ENCODE measurements around the gene VRK3.
A peak's percentile ranks its signal among the peaks of the same experiment; 100 is the strongest.

VRK3 gene

DNA sequence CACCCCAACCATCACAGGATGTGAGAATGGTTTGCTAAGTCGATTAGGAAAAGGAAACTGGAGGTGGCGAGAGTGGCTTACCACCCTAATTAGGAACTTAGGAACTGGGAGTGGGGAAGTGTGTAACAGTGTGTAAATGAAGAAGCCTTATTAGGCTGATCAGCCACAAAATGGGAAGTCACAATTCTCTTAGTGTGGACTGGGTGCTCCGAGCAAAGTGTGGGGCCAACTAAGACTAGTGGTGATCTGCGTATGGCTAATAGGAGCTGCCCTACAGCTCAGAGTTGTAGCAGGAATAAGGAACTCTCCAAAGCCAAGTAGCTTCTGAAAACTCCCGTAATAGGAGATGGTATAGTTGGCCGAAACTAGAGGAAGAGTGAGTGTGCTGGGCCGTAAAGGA, 71.8 kb downstream of the VRK3 start:
- DNase-seq: no peak

DNA sequence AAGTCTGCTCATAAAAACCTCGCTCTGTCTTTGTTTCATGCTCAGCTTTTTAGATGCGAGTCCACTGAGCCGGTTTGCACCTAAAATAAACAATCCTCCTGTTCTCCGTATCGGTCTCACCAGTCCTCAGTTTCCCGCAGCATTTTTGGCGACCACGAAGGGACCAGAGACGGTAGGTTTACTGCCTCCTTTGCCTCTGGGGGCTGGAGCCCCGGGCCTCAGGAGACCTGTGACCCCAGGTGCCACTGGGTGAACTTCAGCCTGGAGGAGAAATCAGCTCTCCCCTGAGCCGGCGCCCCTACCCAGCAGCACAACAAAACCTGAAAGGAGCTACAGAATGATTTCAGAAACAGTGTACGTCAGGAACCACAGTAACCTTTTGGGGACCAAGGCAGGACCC, 72.3 kb downstream of the VRK3 start:
- DNase-seq: no peak

GRCh38 chr19:49952479-49952836, 72.7 kb downstream of the VRK3 start:
- no peak for DNase-seq

DNA sequence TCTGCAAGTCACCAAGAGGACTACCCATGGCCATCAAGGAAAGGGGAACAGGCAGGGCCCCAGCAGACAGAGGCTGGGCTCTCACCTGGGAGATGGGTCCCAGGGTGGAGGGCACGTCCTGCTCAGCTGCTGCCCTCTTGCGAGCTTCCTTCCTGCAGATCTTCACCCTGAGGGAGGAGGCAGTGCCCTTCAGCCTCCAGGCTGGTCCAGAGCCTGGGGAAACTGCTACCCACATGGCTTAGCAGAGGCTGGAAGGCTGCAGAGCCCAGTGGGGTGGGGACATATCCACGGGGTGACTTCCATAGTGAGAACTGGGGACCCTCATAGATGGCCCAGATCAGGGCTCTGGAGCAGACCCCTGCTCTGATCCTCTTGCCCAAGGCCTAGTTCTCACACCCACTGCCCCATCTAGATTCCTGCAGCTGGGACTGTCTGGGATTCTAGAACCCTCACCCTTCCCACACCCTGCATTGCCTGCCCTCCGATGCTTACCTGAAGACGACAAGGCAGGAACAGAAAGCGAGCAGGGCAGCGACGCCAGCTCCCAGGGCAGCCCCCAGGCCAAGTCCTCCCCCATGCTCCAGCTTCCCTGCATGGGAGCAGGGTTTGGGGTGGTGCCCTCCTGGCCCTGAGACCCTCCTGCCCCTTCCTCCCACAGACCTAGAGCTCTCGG, 73.2 kb downstream of the VRK3 start:
- DNase-seq: no peak

- DNase-seq: no peak
Measured at GRCh38 chr19:49950956-49951526, 74.1 kb downstream of the VRK3 start.

- no peak for DNase-seq
Measured at GRCh38 chr19:49950590-49950948, 74.6 kb downstream of the VRK3 start.

DNA sequence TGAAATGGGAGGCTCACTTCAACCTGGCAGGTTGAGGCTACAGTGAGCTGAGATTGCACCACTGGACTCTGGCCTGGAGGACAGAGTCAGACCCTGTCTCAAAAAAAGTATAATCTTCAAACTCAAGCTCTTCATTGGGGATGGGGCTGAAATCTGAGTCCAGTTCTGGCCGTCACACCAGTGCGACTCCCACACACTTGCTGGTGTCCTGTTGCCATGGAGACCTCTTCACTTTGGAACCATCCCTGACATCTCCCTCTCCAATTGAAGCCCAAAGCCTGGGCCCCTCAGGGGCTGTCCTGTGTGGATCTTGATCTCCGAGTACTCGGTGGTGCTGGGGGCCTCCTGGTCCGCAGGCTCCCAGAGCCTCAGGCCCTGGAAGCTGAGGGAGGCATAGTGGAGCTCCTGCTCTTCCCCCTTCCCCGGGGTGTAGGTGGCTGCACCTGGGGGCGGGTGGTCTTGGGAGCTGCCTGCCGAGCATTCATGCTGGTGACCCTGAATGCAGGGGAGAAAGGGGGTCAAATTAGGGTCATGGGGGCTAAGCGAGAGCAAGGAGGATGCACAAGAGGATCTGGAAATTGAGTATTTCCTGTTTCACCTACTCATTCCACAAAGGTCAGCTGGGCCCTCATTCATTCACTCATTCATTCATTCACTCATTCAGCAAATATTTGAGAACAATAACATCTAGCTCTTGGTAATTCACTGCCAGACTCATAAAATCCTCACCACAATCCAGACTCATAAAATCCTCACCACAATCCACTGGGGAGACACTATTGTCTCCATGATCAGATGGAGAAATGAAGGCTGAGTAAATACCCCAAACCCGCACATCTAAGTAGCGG, 75.2 kb downstream of the VRK3 start:
- no peak for DNase-seq

DNA sequence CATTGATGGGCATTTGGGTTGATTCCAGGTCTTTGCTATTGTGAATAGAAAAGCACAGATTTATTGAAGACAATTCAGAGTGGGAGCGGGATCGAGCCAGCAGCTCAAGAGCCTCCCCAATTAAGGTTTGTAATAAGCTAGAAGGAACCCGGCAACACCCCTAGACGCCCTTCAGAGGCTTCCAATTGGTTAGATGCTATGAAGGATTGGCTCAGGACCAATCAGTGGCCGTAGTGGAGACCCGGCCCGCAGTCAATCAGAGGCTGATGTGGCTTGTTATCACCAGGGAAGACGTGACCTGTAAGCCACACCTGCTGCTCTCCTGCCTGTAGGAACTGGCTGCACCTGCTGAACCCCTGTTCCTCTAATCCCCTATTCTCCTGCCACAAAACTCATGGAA, 78.8 kb downstream of the VRK3 start:
- no peak for DNase-seq

DNA sequence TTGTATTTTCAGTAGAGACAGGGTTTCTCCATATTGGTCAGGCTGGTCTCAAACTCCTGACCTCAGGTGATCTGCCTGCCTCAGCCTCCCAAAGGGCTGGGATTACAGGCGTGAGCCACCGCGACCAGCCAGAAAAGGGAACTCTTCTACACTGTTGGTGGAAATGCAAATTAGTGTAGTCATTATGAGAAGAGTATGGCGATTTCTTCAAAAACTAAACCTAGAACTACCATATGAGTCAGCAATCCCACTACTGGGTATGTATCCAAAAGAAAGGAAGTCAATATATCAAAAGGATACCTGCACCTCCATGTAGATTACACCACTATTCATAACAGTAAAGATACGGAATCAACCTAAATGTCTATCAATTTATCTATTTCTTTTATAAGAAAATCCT, 80.6 kb downstream of the VRK3 start:
- DNase-seq: peak; percentile 72

- no peak for DNase-seq
Measured at GRCh38 chr19:49940482-49940791, 84.7 kb downstream of the VRK3 start.

DNA sequence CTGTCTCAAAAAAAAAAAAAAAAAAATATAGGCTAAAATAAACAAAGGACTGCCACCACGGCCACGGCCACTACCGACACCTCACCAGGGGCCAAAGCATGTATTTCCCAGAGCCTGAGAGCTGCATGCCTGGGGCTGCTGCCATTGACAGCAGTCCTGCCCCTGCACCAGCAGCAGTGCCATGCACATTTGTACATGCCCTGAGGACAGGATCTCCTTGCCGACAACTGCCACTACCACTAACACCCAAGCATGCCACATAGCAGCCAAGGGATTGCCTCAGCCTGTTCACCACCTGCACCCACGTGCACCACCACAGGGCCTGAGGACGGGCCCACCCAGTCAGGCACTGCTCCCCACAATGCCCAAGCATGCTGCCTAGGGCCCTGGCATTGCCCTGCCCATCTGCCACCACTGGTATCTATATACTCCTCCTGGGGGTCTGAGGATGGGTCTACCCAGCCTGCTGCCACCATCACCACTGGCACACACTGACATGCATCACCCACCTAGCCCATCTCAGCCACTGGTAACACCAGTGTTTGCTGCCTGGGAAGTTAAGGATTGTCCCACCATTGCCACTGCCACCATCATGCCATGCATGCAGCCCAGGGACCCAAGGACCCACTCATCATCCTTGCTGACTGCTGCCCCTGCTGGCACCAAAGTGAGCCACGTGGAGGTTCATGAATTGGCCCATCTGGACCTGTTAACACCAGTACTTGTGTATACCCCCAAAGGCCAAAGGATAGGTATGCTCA, 85.3 kb downstream of the VRK3 start:
- no peak for DNase-seq

DNA sequence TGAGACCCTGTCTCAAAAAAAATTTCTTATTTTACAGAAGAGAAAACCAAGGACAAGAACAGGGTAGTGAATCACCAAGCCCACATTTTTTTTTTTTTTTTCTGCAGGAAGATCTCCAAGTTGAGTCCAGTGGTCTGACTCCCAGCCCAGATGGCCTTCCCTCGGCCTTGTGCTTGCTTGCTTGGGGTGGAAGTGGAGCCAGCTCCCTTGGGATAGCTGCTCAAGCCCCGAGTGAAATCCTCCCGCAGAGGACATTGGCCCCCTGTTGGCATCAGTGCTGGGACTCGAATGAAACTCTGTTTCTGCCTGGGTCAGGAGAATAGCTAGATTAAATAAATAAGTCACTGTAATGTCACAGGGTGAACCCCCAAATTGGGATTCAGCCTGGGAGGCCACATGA, 86.5 kb downstream of the VRK3 start:
- no peak for DNase-seq

DNA sequence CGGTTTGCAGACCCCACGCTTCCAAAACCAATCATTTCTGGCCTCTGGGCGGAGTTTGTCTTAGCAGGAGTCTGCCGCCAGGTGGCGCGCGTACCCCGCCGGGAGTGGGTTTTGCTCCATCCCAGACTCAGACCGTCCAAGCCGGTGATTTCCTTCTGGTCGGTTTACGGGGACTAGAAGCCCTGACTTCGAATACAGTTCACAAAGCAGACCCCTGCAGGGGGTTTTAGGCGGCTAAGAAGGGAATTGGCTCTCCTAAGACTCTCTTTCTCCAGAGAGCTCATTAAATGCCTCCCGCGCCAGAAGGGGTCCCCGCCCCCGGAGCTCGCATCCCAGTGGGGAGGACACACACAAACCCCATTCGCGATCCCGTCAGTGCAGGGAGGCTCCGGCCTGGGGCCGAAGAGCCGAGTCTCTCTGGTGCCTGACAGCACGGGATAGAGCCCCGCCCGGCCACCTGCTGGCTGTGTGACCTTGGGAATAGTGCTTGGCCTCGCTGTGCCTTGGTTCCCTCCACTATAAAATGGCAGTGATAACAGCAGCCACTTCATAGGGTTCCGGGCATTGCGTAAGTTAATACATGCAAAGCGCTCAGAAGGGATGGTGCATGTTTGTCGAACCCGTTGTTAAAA, 87.3 kb downstream of the VRK3 start:
- DNase-seq: peak; percentile 82

DNA sequence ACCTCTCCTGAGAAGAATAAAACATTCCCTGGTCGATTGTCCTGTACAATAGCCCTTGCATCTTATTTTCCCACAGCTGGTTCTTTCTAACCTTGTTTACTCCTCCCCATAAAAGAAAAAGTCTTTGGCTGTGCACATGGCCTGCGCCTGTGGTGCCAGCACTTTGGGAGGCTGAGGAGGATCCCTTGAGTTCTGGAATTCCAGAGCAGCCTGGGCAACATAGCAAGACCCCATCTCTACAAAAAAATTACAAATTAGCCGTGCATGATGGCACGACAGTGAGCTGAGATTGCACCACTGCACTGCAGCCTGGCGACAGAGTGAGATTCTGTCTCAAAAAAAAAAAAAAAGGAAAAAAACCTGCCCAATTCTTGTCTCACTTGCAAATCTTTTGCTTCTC, 88.6 kb downstream of the VRK3 start:
- DNase-seq: no peak

DNA sequence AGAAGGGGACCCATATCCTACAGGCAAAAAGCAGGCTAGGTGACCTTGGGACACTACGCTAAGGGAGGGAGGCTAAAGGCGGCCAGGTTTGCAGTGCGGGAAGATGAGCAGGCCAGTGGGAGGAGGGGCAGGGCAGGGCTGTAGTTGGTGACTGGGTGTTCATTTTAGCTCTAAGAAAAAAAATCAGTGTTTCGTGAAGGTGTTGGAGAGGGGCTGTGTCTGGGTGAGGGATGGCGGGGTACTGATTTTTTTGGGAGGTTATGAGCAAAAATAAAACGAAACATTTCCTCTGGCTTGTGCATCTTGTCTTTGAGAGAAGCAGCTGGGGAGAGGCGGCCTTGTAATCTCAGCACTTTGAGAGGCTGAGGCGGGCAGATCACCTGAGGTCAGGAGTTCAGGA, 91.5 kb downstream of the VRK3 start:
- DNase-seq: no peak

DNA sequence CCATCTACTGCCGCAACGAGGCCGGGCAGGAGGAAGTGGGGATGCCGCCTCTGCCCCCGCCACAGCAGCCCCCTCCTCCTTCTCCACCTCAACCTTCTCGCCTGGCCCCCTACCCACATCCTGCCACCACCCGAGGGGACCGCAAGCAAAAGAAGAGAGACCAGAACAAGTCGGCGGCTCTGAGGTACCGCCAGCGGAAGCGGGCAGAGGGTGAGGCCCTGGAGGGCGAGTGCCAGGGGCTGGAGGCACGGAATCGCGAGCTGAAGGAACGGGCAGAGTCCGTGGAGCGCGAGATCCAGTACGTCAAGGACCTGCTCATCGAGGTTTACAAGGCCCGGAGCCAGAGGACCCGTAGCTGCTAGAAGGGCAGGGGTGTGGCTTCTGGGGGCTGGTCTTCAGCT, 92.4 kb downstream of the VRK3 start:
- peak; percentile 62 for DNase-seq

DNA sequence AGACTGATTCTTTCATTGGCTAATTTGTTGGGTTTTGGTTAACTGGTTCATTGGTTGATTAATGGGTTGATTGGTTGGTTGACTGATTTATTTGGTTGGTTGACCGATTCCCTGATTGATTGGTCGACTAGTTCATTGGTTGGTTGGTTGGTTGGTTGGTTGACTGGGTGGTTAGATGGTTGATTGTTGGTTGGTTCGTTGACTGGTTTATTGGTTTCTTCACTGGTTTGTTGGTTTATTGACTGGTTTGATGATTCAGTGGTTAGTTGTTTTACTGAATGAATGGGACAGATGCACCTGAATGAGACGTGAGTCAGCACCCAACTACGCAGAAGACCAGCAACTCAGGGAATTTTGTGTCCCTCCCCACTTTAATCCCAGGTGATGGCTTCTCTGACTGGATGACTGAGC, 93.1 kb downstream of the VRK3 start:
- peak; percentile 31 for DNase-seq

DNA sequence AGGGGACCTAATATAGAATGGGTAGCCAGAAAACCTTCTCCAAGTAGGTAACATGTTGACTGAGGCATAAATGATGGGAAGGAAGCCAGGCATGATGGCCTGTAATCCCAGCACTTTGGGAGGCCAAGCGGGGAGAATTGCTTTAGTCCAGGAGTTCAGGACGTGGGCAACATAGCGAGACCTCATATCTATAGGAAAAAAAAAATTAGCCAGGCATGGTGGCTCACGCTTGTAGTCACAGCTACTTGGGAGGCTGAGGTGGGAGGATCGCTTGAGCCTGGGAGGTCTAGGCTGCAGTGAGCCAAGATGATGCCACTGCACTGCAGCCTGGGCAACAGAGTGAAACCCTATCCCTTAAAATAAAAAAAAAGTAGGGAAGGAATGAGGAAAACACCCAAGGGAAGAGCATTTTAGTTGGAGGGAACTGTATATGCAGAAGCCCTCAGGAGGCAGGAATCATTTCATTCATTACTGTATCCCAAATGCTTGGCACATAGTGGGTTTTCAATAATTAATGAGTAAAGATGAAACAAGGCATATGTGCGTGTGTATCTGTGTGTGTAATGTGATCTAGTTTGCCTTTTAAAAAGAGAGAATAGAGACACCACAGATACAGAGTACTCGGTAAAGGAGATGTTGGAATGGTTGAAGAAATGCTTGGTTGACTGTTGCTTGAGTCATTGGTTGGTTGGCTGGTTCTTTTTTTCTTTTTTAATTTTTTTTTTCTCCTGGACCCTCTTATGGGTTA, 93.7 kb downstream of the VRK3 start:
- no peak for DNase-seq

GRCh38 chr19:49930483-49931011, 94.6 kb downstream of the VRK3 start:
- DNase-seq: no peak

DNA sequence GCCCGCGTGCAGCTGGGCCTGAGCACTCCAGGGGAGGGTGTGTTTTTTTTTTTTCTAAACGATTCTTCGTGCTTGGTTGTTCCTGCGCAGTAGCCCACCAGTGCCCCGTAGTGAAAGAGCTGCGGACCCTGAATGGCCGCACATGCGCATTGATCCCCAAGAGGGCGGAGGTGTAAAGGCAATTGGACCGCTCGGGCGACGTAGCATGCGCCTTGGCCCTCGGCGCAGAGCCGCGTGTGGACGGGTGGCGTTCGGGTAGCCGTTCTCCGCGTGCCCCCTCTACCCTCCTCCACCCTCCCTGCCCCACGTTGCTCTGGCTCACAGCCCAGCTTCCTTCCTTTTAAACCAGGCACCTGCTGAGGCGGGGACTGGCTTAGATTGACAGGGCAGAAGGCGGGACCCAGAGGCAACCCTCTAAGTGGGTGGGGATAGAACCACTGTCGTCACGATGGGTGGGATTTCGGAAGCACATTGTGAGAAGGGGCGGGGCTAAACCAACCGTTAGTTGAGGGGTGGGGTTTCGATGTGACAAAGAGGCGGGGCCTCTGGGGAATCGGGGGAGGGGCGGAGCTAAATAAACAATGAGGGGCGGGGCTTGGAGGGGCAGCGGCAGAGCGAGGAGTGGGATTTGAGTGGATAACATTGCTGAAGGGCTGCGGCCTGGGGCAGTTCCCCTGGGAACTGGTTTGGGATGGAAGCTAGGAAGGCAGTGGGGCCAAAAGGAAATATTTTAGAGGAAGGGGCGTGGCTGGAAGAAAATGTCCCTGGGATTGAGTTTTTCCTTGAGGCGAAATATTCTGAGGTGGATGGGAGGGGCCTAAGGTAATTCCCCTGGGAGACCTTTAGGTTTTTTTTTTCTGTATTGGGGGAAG, 95.3 kb downstream of the VRK3 start:
- peak; percentile 97 for DNase-seq

GRCh38 chr19:49929121-49929610, 96.0 kb downstream of the VRK3 start, which contains the start of the genes ATF5 and NUP62:
Gene ATF5 (plus strand): TSS chr19:49929205. CDS start chr19:49930851, 1,646 bp downstream.
Gene NUP62 (minus strand): TSS chr19:49929504. CDS start chr19:49909807, 19,697 bp downstream.
- peak; percentile 95 for DNase-seq
